Neutrophil (primary cell): ENCODE results near the gene MAPK11.

Experiments
- H3K27ac ChIP-seq: fragments of 200-600 bp; sonication (generic); 2 replicates; pipeline ENCODE4 v1.5.1; 2016; ENCODE audit warnings: mild to moderate bottlenecking, moderate library complexity
- H3K27me3 ChIP-seq: fragments of 200-600 bp; sonication (generic); 2 replicates; pipeline ENCODE4 v1.6.0; 2016; ENCODE audit warnings: mild to moderate bottlenecking
- H3K36me3 ChIP-seq: fragments of 200-600 bp; sonication (generic); 2 replicates; pipeline ENCODE4 v1.5.1; 2017
- H3K4me1 ChIP-seq, 2 experiments: fragments of 200-600 bp in 1 of 2; sonication (generic) in 1 of 2; 1 replicate in 1 of 2; 2 replicates in 1 of 2; pipeline versions ENCODE4 v1.5.1 to v1.6.1; 2013 to 2016; ENCODE audit warnings: low read depth in 1 of 2, low read length in 1 of 2, mild to moderate bottlenecking in 1 of 2, moderate library complexity in 1 of 2; ENCODE audit not compliant: control insufficient read depth in 1 of 2, insufficient read depth in 1 of 2
- H3K4me3 ChIP-seq, 2 experiments: fragments of 200-600 bp in 1 of 2; sonication (generic) in 1 of 2; 1 replicate in 1 of 2; 2 replicates in 1 of 2; pipeline ENCODE4 v1.5.1; 2013 to 2016; ENCODE audit warnings: low read depth in 1 of 2, low read length in 1 of 2, mild to moderate bottlenecking in 1 of 2, moderate library complexity in 1 of 2
- H3K9me3 ChIP-seq: fragments of 200-600 bp; sonication (generic); 2 replicates; pipeline ENCODE4 v1.5.1; 2016
- TF ChIP-seq, protein P1 (sequence below): fragments of 200-600 bp; sonication (generic); IDR thresholded peaks from 2 replicates; pipeline ENCODE4 v1.5.1; 2016; ENCODE audit warnings: antibody characterized with exemption

Gene MAPK11

DNA sequence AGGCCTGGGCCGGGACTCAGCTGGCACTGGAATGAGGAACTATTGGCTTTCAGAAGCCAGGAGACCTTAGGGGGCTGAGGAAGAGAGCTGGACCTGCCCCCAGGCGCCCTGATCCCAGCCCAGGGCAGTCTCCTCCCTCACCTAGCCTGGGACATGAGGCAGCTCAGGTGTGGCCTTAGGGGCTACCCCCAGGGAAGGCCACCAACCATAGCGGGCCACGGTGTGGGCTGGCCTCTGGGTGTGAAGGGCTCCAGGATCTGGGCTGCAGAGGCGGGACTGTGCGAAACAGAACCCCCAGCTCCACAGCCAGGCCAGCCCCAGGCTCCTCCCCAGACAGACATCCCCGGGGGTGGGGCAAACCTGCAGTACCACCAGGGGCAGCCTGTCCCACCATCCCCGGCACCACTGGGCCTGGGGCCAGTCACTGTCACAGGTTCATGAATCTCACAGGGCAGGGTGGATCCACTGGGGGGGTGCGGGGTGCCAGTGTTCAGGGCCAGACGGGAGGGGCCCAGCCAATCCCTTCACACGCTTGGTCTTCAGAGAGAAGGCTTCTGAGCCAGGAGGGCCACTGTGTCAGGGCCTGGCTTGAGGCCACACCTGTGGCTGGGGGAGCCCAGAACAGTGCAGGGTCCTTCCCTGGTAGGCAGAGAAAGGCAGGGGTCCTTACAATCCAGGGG lies 33.8 kb upstream of the MAPK11 start:
- no peak overlapping the region for H3K27ac ChIP-seq
- TF ChIP-seq, protein P1, sequence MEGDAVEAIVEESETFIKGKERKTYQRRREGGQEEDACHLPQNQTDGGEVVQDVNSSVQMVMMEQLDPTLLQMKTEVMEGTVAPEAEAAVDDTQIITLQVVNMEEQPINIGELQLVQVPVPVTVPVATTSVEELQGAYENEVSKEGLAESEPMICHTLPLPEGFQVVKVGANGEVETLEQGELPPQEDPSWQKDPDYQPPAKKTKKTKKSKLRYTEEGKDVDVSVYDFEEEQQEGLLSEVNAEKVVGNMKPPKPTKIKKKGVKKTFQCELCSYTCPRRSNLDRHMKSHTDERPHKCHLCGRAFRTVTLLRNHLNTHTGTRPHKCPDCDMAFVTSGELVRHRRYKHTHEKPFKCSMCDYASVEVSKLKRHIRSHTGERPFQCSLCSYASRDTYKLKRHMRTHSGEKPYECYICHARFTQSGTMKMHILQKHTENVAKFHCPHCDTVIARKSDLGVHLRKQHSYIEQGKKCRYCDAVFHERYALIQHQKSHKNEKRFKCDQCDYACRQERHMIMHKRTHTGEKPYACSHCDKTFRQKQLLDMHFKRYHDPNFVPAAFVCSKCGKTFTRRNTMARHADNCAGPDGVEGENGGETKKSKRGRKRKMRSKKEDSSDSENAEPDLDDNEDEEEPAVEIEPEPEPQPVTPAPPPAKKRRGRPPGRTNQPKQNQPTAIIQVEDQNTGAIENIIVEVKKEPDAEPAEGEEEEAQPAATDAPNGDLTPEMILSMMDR, result no peak
- H3K4me3 ChIP-seq, result no peak overlapping the region
- peaks cover 0 to 17% of the 10 kb centered on the region in 2 experiments for H3K4me1 ChIP-seq
- H3K36me3 ChIP-seq, result no peaks in the 10 kb centered on the region
- no peaks in the 10 kb centered on the region for H3K9me3 ChIP-seq
- H3K27me3 ChIP-seq, result peaks cover 100% of the 10 kb centered on the region

DNA sequence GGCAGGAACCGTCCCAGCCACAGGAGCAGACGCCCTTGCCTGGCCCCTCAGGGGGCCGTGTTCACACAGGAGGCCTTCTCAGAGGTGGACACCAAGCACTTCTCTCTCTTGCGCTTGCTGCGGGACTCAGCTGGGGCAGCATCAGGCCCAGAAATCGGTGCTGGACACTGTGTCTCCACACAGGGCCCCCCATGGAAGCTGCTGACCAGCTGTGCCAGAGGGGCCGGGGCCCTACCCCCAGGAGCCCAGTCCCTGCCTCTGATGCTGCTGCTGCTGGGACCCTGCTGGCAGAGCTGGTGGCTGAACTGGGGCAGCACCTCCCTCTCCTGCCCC lies 33.3 kb upstream of the MAPK11 start:
- H3K4me3 ChIP-seq, result no peak overlapping the region
- TF ChIP-seq, protein P1, result no peak
- H3K4me1 ChIP-seq, result peaks cover 0 to 17% of the 10 kb centered on the region in 2 experiments
- no peaks in the 10 kb centered on the region for H3K36me3 ChIP-seq
- no peak overlapping the region for H3K27ac ChIP-seq
- H3K27me3 ChIP-seq, result peaks cover 100% of the 10 kb centered on the region
- no peaks in the 10 kb centered on the region for H3K9me3 ChIP-seq

DNA sequence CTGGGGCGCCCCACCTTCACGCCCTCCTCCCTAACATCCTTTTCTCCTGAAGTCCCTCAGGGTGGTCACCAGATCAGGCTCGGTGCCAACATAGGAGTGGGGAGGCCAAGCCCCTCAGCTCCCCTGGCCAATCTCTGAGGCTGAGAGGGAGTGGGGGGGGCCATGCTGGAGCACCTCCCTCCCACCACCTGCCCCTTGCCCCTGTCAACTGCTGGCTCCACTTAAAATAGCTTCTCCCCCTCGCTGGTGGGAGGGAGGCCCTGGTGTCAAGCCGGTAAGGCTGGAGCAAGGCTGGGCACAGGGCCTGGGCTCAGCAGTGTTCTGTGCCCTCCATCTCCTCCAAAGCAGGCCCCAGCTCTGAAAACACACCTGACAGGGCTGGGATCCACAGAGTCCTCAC lies 32.4 kb upstream of the MAPK11 start:
- Histone ChIP-seq H3K4me3 (no peak overlapping the region), H3K36me3 (no peaks in the 10 kb centered on the region), H3K9me3 (no peaks in the 10 kb centered on the region), H3K27me3 (peaks cover 100% of the 10 kb centered on the region), H3K27ac (no peak overlapping the region), H3K4me1 (peaks cover 0 to 17% of the 10 kb centered on the region in 2 experiments)
- TF ChIP-seq, protein P1, result no peak

DNA sequence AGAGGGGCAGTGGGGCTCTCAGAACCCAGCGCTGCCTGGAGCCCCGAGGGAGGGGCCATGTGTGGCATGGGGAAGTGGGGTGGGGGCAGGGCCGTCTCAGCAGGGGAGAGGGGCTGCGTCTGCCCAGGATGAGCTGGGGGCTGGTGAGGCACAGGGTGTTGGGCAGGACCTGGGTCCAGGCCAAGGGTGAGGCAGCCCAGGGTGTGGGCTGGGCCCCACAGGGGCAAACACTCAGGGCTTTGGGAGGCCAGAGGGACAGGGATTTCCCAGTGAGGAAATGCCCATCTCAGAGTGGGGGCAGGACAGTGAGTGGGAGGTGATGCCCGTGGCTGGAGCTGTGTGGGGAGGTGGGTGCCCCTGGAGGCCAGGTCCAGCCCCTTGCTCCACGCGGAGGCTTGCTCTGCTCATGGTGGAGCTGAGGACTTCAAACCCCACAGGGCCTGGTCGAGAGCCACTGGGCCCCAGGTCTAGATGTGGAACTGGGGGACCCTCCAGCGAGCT lies 31.9 kb upstream of the MAPK11 start:
- H3K4me3 ChIP-seq, result no peak overlapping the region
- no peaks in the 10 kb centered on the region for H3K36me3 ChIP-seq
- H3K4me1 ChIP-seq, result peaks cover 0 to 13% of the 10 kb centered on the region in 2 experiments

DNA sequence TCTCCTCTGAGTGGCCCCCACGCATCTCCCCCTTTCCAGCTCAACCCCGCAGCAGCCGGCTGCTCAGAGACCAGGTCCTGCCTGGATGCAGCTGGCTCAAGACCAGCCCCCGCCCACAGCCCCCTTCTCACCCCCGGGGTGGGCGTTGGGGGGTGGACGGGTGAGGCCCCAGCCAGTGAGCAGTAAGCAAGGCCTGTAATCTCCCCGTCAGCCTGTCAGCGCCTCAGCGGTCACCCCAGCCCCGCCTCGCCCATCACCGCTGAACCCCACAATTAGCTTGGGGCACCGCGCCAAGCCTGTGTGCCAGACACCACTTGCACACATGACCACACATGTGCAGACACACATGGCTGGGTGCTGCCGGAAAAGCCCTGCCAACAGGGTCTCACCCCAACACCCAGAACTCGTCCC lies 31.4 kb upstream of the MAPK11 start:
- no peak overlapping the region for H3K27ac ChIP-seq
- TF ChIP-seq, protein P1, result no peak
- H3K4me3 ChIP-seq, result no peak overlapping the region
- H3K27me3 ChIP-seq, result peaks cover 100% of the 10 kb centered on the region
- H3K9me3 ChIP-seq, result no peaks in the 10 kb centered on the region
- no peaks in the 10 kb centered on the region for H3K36me3 ChIP-seq
- peaks cover 0 to 10% of the 10 kb centered on the region in 2 experiments for H3K4me1 ChIP-seq

More for the DNA sequence above, 31.9 kb upstream of the MAPK11 start:
- TF ChIP-seq, protein P1, result no peak
- no peaks in the 10 kb centered on the region for H3K9me3 ChIP-seq
- H3K27ac ChIP-seq, result no peak overlapping the region
- H3K27me3 ChIP-seq, result peaks cover 100% of the 10 kb centered on the region
